Left ventricle myocardium inferior (tissue), 1 donor: Measurements from ENCODE around the gene PKDCC. TPM values are rescaled to one million over a fixed set of nuclear protein-coding genes. Genes with fewer than 3 reads are reported as not detected.

Experiments
- DNase-seq: peaks from one replicate; pipeline ENCODE4 v3.0.0-alpha.2; 2020
- H3K27ac ChIP-seq: fragments of 200-600 bp; replicated peaks from 2 replicates; pipeline ENCODE4 v1.8.0; 2021
- H3K27me3 ChIP-seq: fragments of 200-600 bp; 2 replicates; pipeline ENCODE4 v1.8.0; 2021; ENCODE audit warnings: low read depth
- H3K36me3 ChIP-seq: fragments of 200-600 bp; 2 replicates; pipeline ENCODE4 v1.8.0; 2021
- H3K4me1 ChIP-seq: fragments of 200-600 bp; 2 replicates; pipeline ENCODE4 v1.8.0; 2021
- H3K4me3 ChIP-seq: fragments of 200-600 bp; 2 replicates; pipeline ENCODE4 v1.8.0; 2021; ENCODE audit warnings: mild to moderate bottlenecking, moderate library complexity
- H3K9me3 ChIP-seq: fragments of 200-600 bp; replicated peaks from 2 replicates; pipeline ENCODE4 v1.8.0; 2021
- CTCF ChIP-seq: fragments of 200-600 bp; IDR thresholded peaks from 2 replicates; pipeline ENCODE4 v1.8.0; 2021; ENCODE audit warnings: antibody characterized with exemption, mild to moderate bottlenecking, borderline replicate concordance
- intact Hi-C: fragments of 100-400 bp; cut with micrococcal nuclease; formaldehyde crosslinking; loops from one replicate; pipeline ENCODE4 v1.11.0; 2022
- total RNA-seq: library from RNA; stranded (reverse); fragmentation: NEBNext Ultra II Directional; extraction: Animal tissue kit (Norgen Biotek cat#: 25700); gene quantifications from one replicate; pipeline ENCODE4 v1.2.1, GENCODE V29; 2021
- donor health status: DM: no; HTN: yes; CAD: no; lungs with severe emphysema.

The PKDCC gene
- total RNA-seq, 1 donor from 2014 or later = 88.7 TPM

GRCh38 chr2:42106257-42106816 lies 58.5 kb downstream of the PKDCC start:
- intact Hi-C loops = no loop called here
- no peaks in the 10 kb centered on the region for H3K27me3 ChIP-seq
- no peak for TF ChIP-seq CTCF
- H3K4me3 ChIP-seq = no peak overlapping the region
- no peak for DNase-seq
- H3K4me1 ChIP-seq = peaks cover 24% of the 10 kb centered on the region
- H3K9me3 ChIP-seq = no peaks in the 10 kb centered on the region
- no peaks in the 10 kb centered on the region for H3K36me3 ChIP-seq
- H3K27ac ChIP-seq = peak overlapping the region; percentile 56

GRCh38 chr2:42107249-42108042 lies 59.6 kb downstream of the PKDCC start:
- TF ChIP-seq CTCF = no peak
- H3K27ac ChIP-seq = no peak overlapping the region

More at GRCh38 chr2:42107249-42108042, 59.6 kb downstream of the PKDCC start:
- H3K4me3 ChIP-seq = no peak overlapping the region
- H3K36me3 ChIP-seq = no peaks in the 10 kb centered on the region
- no peaks in the 10 kb centered on the region for H3K9me3 ChIP-seq
- peaks cover 13% of the 10 kb centered on the region for H3K4me1 ChIP-seq
- intact Hi-C loops = no loop called here
- DNase-seq = no peak
- H3K27me3 ChIP-seq = no peaks in the 10 kb centered on the region

Other genes starting within 250 kb of the PKDCC start
- 4.3 TPM for gene EML4, start 121.3 kb downstream of the PKDCC start, total RNA-seq